IMR-90 (cell line): ENCODE data around the gene SNX25. TPM values are rescaled to one million over a fixed set of nuclear protein-coding genes. Genes with fewer than 3 reads are reported as not detected.

ENCODE experiments used
- ATAC-seq: fragments of 200-7000 bp; cut with Tn5 transposase; 2 replicates; pipeline ENCODE4 v1.9.1; 2020; ENCODE audit warnings: low read depth, mild to moderate bottlenecking, moderate library complexity
- BruUV-seq: library from RNA; stranded (reverse); fragments of 400-500 nt; replicated peaks from 2 replicates; lab custom pipeline; 2021; lab: Mats Ljungman, UMichigan
- CTCF ChIA-PET: fragments of 300-600 bp; formaldehyde crosslinking; extraction: SDS; loops from one replicate; lab custom pipeline; 2021; ENCODE audit warnings: antibody characterized with exemption; lab: Yijun Ruan, JAX
- POLR2A ChIA-PET: fragments of 300-600 bp; sonication (Branson Sonifier 250); formaldehyde crosslinking; loops from one replicate; lab custom pipeline; 2022; ENCODE audit warnings: antibody characterized with exemption; ENCODE audit not compliant: unreplicated experiment; lab: Charles Lee
- DNase-seq: peaks from one replicate; pipeline ENCODE4 v3.0.0; 2013
- H2AFZ ChIP-seq: replicated peaks from 2 replicates; pipeline ENCODE3; 2013; ENCODE audit warnings: low read length, mild to moderate bottlenecking; ENCODE audit not compliant: poor library complexity
- H2AK5ac ChIP-seq: 2 replicates; pipeline ENCODE4 v1.6.1; 2013; ENCODE audit warnings: low read depth, low read length, inconsistent platforms
- H2AK9ac ChIP-seq: replicated peaks from 2 replicates; pipeline ENCODE3; 2013; ENCODE audit warnings: mild to moderate bottlenecking, low read depth, low read length, moderate library complexity; ENCODE audit not compliant: poor library complexity
- H2BK120ac ChIP-seq: 2 replicates; pipeline ENCODE4 v1.6.1; 2013; ENCODE audit warnings: low read depth, low read length, inconsistent platforms
- H2BK15ac ChIP-seq: 3 replicates; pipeline ENCODE4 v1.6.1; 2013; ENCODE audit warnings: low read depth, low read length, inconsistent platforms
- H2BK20ac ChIP-seq: 2 replicates; pipeline ENCODE4 v1.6.1; 2013; ENCODE audit warnings: low read depth, mild to moderate bottlenecking, inconsistent platforms, low read length, moderate library complexity
- H2BK5ac ChIP-seq: 2 replicates; pipeline ENCODE4 v1.6.1; 2013; ENCODE audit warnings: mild to moderate bottlenecking, low read depth, low read length, inconsistent platforms; ENCODE audit not compliant: poor library complexity, severe bottlenecking
- H3K14ac ChIP-seq: replicated peaks from 2 replicates; pipeline ENCODE4 v1.6.1; 2013; ENCODE audit warnings: low read depth, low read length, inconsistent platforms
- H3K18ac ChIP-seq: 2 replicates; pipeline ENCODE4 v1.6.1; 2013; ENCODE audit warnings: low read depth, low read length, control low read depth
- H3K23ac ChIP-seq: 2 replicates; pipeline ENCODE4 v1.6.1; 2013; ENCODE audit warnings: low read depth, low read length, inconsistent platforms
- H3K27ac ChIP-seq: 2 replicates; pipeline ENCODE4 v1.5.1; 2013; ENCODE audit warnings: mild to moderate bottlenecking, control low read depth, low read length; ENCODE audit not compliant: insufficient read depth
- H3K27me3 ChIP-seq: 2 replicates; pipeline ENCODE4 v1.6.1; 2013; ENCODE audit warnings: low read length; ENCODE audit not compliant: control insufficient read depth, insufficient read depth
- H3K36me3 ChIP-seq: 2 replicates; pipeline ENCODE4 v1.6.1; 2013; ENCODE audit warnings: low read length, mixed read lengths; ENCODE audit not compliant: control insufficient read depth, insufficient read depth
- H3K4ac ChIP-seq: 2 replicates; pipeline ENCODE4 v1.6.1; 2013; ENCODE audit warnings: low read depth, low read length, inconsistent platforms
- H3K4me1 ChIP-seq: 2 replicates; pipeline ENCODE4 v1.6.1; 2013; ENCODE audit warnings: low read length, mixed read lengths; ENCODE audit not compliant: control insufficient read depth, insufficient read depth
- H3K4me2 ChIP-seq: 2 replicates; pipeline ENCODE4 v1.6.1; 2013; ENCODE audit warnings: low read depth, mild to moderate bottlenecking, control low read depth, low read length, moderate library complexity
- H3K4me3 ChIP-seq: 2 replicates; pipeline ENCODE4 v1.5.1; 2013; ENCODE audit warnings: low read depth, mild to moderate bottlenecking, control low read depth, low read length, moderate library complexity; ENCODE audit not compliant: insufficient read depth
- H3K56ac ChIP-seq: 2 replicates; pipeline ENCODE4 v1.6.1; 2013; ENCODE audit warnings: low read length, inconsistent platforms; ENCODE audit not compliant: insufficient read depth; ENCODE audit errors: extremely low read depth
- H3K79me1 ChIP-seq, 2 experiments: 2 replicates each; pipeline ENCODE4 v1.6.1; 2013; ENCODE audit warnings: low read length in 2 of 2, inconsistent platforms in 1 of 2, low read depth in 1 of 2
- H3K9ac ChIP-seq: 2 replicates; pipeline ENCODE4 v1.6.1; 2013; ENCODE audit warnings: low read depth, low read length, control low read depth
- H3K9me1 ChIP-seq: 2 replicates; pipeline ENCODE4 v1.6.1; 2013; ENCODE audit warnings: low read length, inconsistent platforms; ENCODE audit not compliant: insufficient read depth
- H3K9me3 ChIP-seq: 2 replicates; pipeline ENCODE4 v1.6.1; 2013; ENCODE audit warnings: low read length; ENCODE audit not compliant: control insufficient read depth, insufficient read depth
- H4K20me1 ChIP-seq: 2 replicates; pipeline ENCODE4 v1.6.1; 2013; ENCODE audit warnings: low read length, inconsistent platforms; ENCODE audit not compliant: insufficient read depth
- H4K5ac ChIP-seq: 2 replicates; pipeline ENCODE4 v1.6.1; 2013; ENCODE audit warnings: mild to moderate bottlenecking, low read depth, low read length, control low read depth
- H4K8ac ChIP-seq, 2 experiments: 2 replicates each; pipeline ENCODE4 v1.6.1; 2013; ENCODE audit warnings: low read depth in 2 of 2, low read length in 2 of 2, control low read depth in 1 of 2, inconsistent platforms in 1 of 2
- H4K91ac ChIP-seq: 2 replicates; pipeline ENCODE4 v1.6.1; 2013; ENCODE audit warnings: low read depth, low read length, inconsistent platforms; ENCODE audit not compliant: insufficient read depth
- BHLHE40 ChIP-seq: fragments of 150-350 bp; IDR thresholded peaks from 2 replicates; pipeline ENCODE4 v1.6.1; 2016; ENCODE audit warnings: mild to moderate bottlenecking, low read depth, low read length
- MAZ ChIP-seq: IDR thresholded peaks from 2 replicates; pipeline ENCODE4 v1.6.1; 2012; ENCODE audit warnings: low read depth, mild to moderate bottlenecking, low read length, improper control_type of control experiment, moderate library complexity, borderline replicate concordance
- MXI1 ChIP-seq: IDR thresholded peaks from 2 replicates; pipeline ENCODE4 v1.6.1; 2012; ENCODE audit warnings: low read depth, mild to moderate bottlenecking, low read length, moderate library complexity, borderline replicate concordance
- NFE2L2 ChIP-seq: fragments of 150-350 bp; IDR thresholded peaks from 2 replicates; pipeline ENCODE4 v1.6.1; 2016; ENCODE audit warnings: low read depth, mild to moderate bottlenecking, low read length
- RAD21 ChIP-seq: IDR thresholded peaks from 2 replicates; pipeline ENCODE4 v1.6.1; 2012; ENCODE audit warnings: low read length, improper control_type of control experiment
- WGBS, 2 experiments: methylation state at CpG; one replicate each; pipeline versions ENCODE4 v1.1.5 to v1.1.7; 2013; ENCODE audit warnings: missing lambda C conversion rate in 2 of 2; ENCODE audit not compliant: insufficient read length in 1 of 2; ENCODE audit errors: extremely low coverage in 2 of 2; 5-methylcytosine and 5-hydroxymethylcytosine counted together
- dilution Hi-C: fragments of 300-500 bp; cut with HindIII; formaldehyde crosslinking; loops from one replicate; pipeline ENCODE4 v1.14.3; 2018; ENCODE audit warnings: low sequenced_read_pairs; ENCODE audit not compliant: unreplicated experiment
- in situ Hi-C: fragments of 300-500 bp; cut with MboI; formaldehyde crosslinking; loops from 3 replicates; pipeline ENCODE4 v1.14.3; 2019; ENCODE audit warnings: low sequenced_read_pairs, inconsistent platforms, mixed read lengths
- intact Hi-C: fragments of 100-400 bp; cut with micrococcal nuclease; formaldehyde crosslinking; loops from 2 replicates; pipeline ENCODE4 v1.10.0; 2022
- polyA plus RNA-seq, 3 experiments: library from polyadenylated mRNA; depleted of rRNA; stranded (reverse); fragments of >200 nt; gene quantifications; 2 replicates each; pipeline ENCODE4 v1.2.3, GENCODE V29; 2012; ENCODE audit warnings: low replicate concordance in 1 of 3
- total RNA-seq: library from RNA; depleted of rRNA; stranded (reverse); fragments of >200 nt; gene quantifications from 2 replicates; pipeline ENCODE4 v1.2.3, GENCODE V29; 2012

Gene SNX25
- total and polyA plus RNA-seq, 2 of the 4 experiments (the other 2 are of a cell fraction) = 11.4 to 28.3 TPM

DNA sequence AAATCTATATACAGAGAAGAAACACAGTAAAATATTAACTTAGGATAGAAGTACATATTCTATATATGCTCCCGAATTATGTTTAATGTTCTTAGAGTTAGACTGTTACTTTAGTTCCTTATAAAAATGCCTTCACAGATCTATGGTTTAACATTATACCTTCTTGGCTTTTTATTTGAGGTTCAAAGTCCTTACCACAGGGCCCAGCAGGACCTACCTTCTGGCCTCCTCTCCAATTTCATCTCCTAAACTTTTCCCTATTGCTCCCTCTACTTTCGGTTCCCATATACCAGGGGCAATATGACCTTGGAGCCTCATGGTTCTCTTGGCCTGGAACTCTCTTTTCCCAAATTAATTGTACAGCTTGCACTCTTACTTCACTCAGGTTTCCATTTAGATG, 199.0 kb downstream of the SNX25 start:
- ChIA-PET CTCF (no interaction called here), POLR2A (no interaction called here)

More for the DNA sequence above, 199.0 kb downstream of the SNX25 start:
- no peak overlapping the region for H2BK20ac ChIP-seq
- no peak overlapping the region for H3K27ac ChIP-seq
- intact Hi-C loops = no loop called here
- H4K5ac ChIP-seq = no peak overlapping the region
- TF ChIP-seq NFE2L2 (no peak), MAZ (no peak), MXI1 (no peak), RAD21 (no peak), BHLHE40 (no peak)
- no peak overlapping the region for H3K4me3 ChIP-seq
- no peak overlapping the region for H3K56ac ChIP-seq
- H3K4me2 ChIP-seq = no peak overlapping the region
- H2AK9ac ChIP-seq = no peak overlapping the region
- peaks cover 22% of the 10 kb centered on the region for H3K36me3 ChIP-seq
- ATAC-seq (no peak), DNase-seq (no peak)
- H2BK120ac ChIP-seq = no peak overlapping the region
- H3K4ac ChIP-seq = no peak overlapping the region
- no peaks in the 10 kb centered on the region for H3K27me3 ChIP-seq
- H2AK5ac ChIP-seq = no peak overlapping the region
- 0 out of 2 replicates have a peak, but pooled peaks cover 1% of the 10 kb centered on the region for H3K4me1 ChIP-seq
- dilution Hi-C loops = no loop called here
- no peak overlapping the region for H4K91ac ChIP-seq
- in situ Hi-C loops = no loop called here
- H3K23ac ChIP-seq = no peak overlapping the region
- H3K9me1 ChIP-seq = peaks cover 3% of the 10 kb centered on the region; the same call in 1 of the 2 replicates
- no peak overlapping the region for H3K9ac ChIP-seq
- BruUV-seq = no TSS peak
- peaks cover 3% of the 10 kb centered on the region for H3K9me3 ChIP-seq
- H2AFZ ChIP-seq = no peak overlapping the region
- H2BK5ac ChIP-seq = no peak overlapping the region
- H3K18ac ChIP-seq = no peak overlapping the region
- no peaks in the 10 kb centered on the region; a peak in 1 of 4 replicates for H3K79me1 ChIP-seq
- no peaks in the 10 kb centered on the region for H4K20me1 ChIP-seq
- H3K14ac ChIP-seq = no peak overlapping the region
- H2BK15ac ChIP-seq = no peak overlapping the region
- H4K8ac ChIP-seq = no peak overlapping the region
- WGBS, 2 experiments = 89% methylated on average over 1 of the region's 2 CpGs; no CpG with 5 or more reads in 1 of the 2 experiments
